Measurements from ENCODE around the gene RPP25L. TPM values are rescaled to one million over a fixed set of nuclear protein-coding genes. Genes with fewer than 3 reads are reported as not detected.
A peak's percentile ranks its signal among the peaks of the same experiment; 100 is the strongest.

The RPP25L gene
- total RNA-seq, 1 experiment from 2014 or later, result 40.3 TPM

- Histone ChIP-seq H3K27me3 (ENCODE audit: low read length) (no peaks in the 10 kb centered on the region), H2AFZ (ENCODE audit: low read length) (no peak overlapping the region), H3K9ac (ENCODE audit: low read length) (no peak overlapping the region), H3K4me2 (ENCODE audit: low read depth, low read length, poor library complexity, severe bottlenecking) (no peak overlapping the region), H4K20me1 (ENCODE audit: insufficient read depth, low read depth, low read length) (peaks cover 18% of the 10 kb centered on the region), H3K4me1 (ENCODE audit: low read length) (peaks cover 26% of the 10 kb centered on the region), H3K27ac (ENCODE audit: low read length) (no peak overlapping the region), H3K9me2 (replicated peaks; ENCODE audit: insufficient read depth, low read length) (no peaks in the 10 kb centered on the region), H3K36me3 (ENCODE audit: insufficient read depth, low read length) (peaks cover 10% of the 10 kb centered on the region; the same call in 1 of the 2 replicates), H3K79me2 (ENCODE audit: low read length) (peaks cover 22% of the 10 kb centered on the region), H3K9me3 (ENCODE audit: low read length) (no peaks in the 10 kb centered on the region), H3K4me3 (ENCODE audit: low read length) (no peak overlapping the region)
- DNase-seq, result no peak
Measured at GRCh38 chr9:34634551-34635248, 22.8 kb upstream of the RPP25L start.

GRCh38 chr9:34633851-34634550, 22.1 kb upstream of the RPP25L start:
- no peak overlapping the region for H3K9ac ChIP-seq (ENCODE audit: low read length)
- peak; percentile 89 for DNase-seq
- H3K36me3 ChIP-seq (ENCODE audit: insufficient read depth, low read length), result peaks cover 10% of the 10 kb centered on the region; the same call in 1 of the 2 replicates
- peaks cover 22% of the 10 kb centered on the region for H3K79me2 ChIP-seq (ENCODE audit: low read length)
- H3K4me2 ChIP-seq (ENCODE audit: low read depth, low read length, poor library complexity, severe bottlenecking), result no peak overlapping the region
- H3K9me3 ChIP-seq (ENCODE audit: low read length), result no peaks in the 10 kb centered on the region
- H3K4me1 ChIP-seq (ENCODE audit: low read length), result peaks cover 30% of the 10 kb centered on the region
- no peak overlapping the region for H3K27ac ChIP-seq (ENCODE audit: low read length)
- H3K4me3 ChIP-seq (ENCODE audit: low read length), result no peak overlapping the region
- no peaks in the 10 kb centered on the region for H3K9me2 ChIP-seq (replicated peaks; ENCODE audit: insufficient read depth, low read length)
- no peaks in the 10 kb centered on the region for H3K27me3 ChIP-seq (ENCODE audit: low read length)
- no peak overlapping the region for H2AFZ ChIP-seq (ENCODE audit: low read length)
- peaks cover 18% of the 10 kb centered on the region for H4K20me1 ChIP-seq (ENCODE audit: insufficient read depth, low read depth, low read length)

- no peaks in the 10 kb centered on the region for H3K27me3 ChIP-seq (ENCODE audit: low read length)
Measured at GRCh38 chr9:34633166-34633565, 21.3 kb upstream of the RPP25L start.

GRCh38 chr9:34630402-34631154, 18.7 kb upstream of the RPP25L start:
- 0 out of 2 replicates have a peak, but pooled peaks cover 4% of the 10 kb centered on the region for H3K27me3 ChIP-seq (ENCODE audit: low read length)
- H3K79me2 ChIP-seq (ENCODE audit: low read length), result peaks cover 4% of the 10 kb centered on the region; the same call in 1 of the 2 replicates
- no peak overlapping the region for H3K4me3 ChIP-seq (ENCODE audit: low read length)
- no peak overlapping the region for H2AFZ ChIP-seq (ENCODE audit: low read length)
- H3K9me3 ChIP-seq (ENCODE audit: low read length), result no peaks in the 10 kb centered on the region
- peaks cover 12% of the 10 kb centered on the region for H3K4me1 ChIP-seq (ENCODE audit: low read length)
- H4K20me1 ChIP-seq (ENCODE audit: insufficient read depth, low read depth, low read length), result peaks cover 13% of the 10 kb centered on the region
- peaks cover 6% of the 10 kb centered on the region; the same call in 1 of the 2 replicates for H3K36me3 ChIP-seq (ENCODE audit: insufficient read depth, low read length)
- no peak overlapping the region for H3K27ac ChIP-seq (ENCODE audit: low read length)
- DNase-seq, result peak; percentile 38
- no peaks in the 10 kb centered on the region for H3K9me2 ChIP-seq (replicated peaks; ENCODE audit: insufficient read depth, low read length)
- no peak overlapping the region for H3K9ac ChIP-seq (ENCODE audit: low read length)
- H3K4me2 ChIP-seq (ENCODE audit: low read depth, low read length, poor library complexity, severe bottlenecking), result no peak overlapping the region

More at GRCh38 chr9:34633166-34633565, 21.3 kb upstream of the RPP25L start:
- DNase-seq, result no peak
- Histone ChIP-seq H3K4me3 (ENCODE audit: low read length) (no peak overlapping the region), H3K9me2 (replicated peaks; ENCODE audit: insufficient read depth, low read length) (no peaks in the 10 kb centered on the region), H3K36me3 (ENCODE audit: insufficient read depth, low read length) (peaks cover 10% of the 10 kb centered on the region; the same call in 1 of the 2 replicates), H3K9me3 (ENCODE audit: low read length) (no peaks in the 10 kb centered on the region), H4K20me1 (ENCODE audit: insufficient read depth, low read depth, low read length) (peaks cover 18% of the 10 kb centered on the region), H3K4me2 (ENCODE audit: low read depth, low read length, poor library complexity, severe bottlenecking) (no peak overlapping the region), H2AFZ (ENCODE audit: low read length) (no peak overlapping the region), H3K27ac (ENCODE audit: low read length) (no peak overlapping the region), H3K79me2 (ENCODE audit: low read length) (peaks cover 22% of the 10 kb centered on the region), H3K9ac (ENCODE audit: low read length) (no peak overlapping the region), H3K4me1 (ENCODE audit: low read length) (peaks cover 27% of the 10 kb centered on the region)

- Histone ChIP-seq H3K9ac (ENCODE audit: low read length) (no peak overlapping the region), H3K27me3 (ENCODE audit: low read length) (0 out of 2 replicates have a peak, but pooled peaks cover 4% of the 10 kb centered on the region), H3K4me1 (ENCODE audit: low read length) (peaks cover 7% of the 10 kb centered on the region), H3K9me2 (replicated peaks; ENCODE audit: insufficient read depth, low read length) (no peaks in the 10 kb centered on the region), H3K36me3 (ENCODE audit: insufficient read depth, low read length) (no peaks in the 10 kb centered on the region), H3K27ac (ENCODE audit: low read length) (no peak overlapping the region), H4K20me1 (ENCODE audit: insufficient read depth, low read depth, low read length) (0 out of 2 replicates have a peak, but pooled peaks cover 3% of the 10 kb centered on the region), H3K9me3 (ENCODE audit: low read length) (no peaks in the 10 kb centered on the region), H2AFZ (ENCODE audit: low read length) (no peak overlapping the region), H3K4me3 (ENCODE audit: low read length) (no peak overlapping the region; the same call in 1 of the 2 replicates), H3K79me2 (ENCODE audit: low read length) (no peaks in the 10 kb centered on the region), H3K4me2 (ENCODE audit: low read depth, low read length, poor library complexity, severe bottlenecking) (no peak overlapping the region)
- DNase-seq, result peak; percentile 38
Measured at GRCh38 chr9:34629491-34629808, 17.6 kb upstream of the RPP25L start.

- Histone ChIP-seq H3K27me3 (ENCODE audit: low read length) (0 out of 2 replicates have a peak, but pooled peaks cover 4% of the 10 kb centered on the region), H3K4me1 (ENCODE audit: low read length) (peaks cover 7% of the 10 kb centered on the region), H3K9me2 (replicated peaks; ENCODE audit: insufficient read depth, low read length) (no peaks in the 10 kb centered on the region), H3K4me3 (ENCODE audit: low read length) (peak within 1 kb of the TSS; percentile 16; the same call in 1 of the 2 replicates), H3K27ac (ENCODE audit: low read length) (no peak within 1 kb of the TSS), H3K9me3 (ENCODE audit: low read length) (no peaks in the 10 kb centered on the region), H2AFZ (ENCODE audit: low read length) (no peak within 1 kb of the TSS), H4K20me1 (ENCODE audit: insufficient read depth, low read depth, low read length) (0 out of 2 replicates have a peak, but pooled peaks cover 3% of the 10 kb centered on the region), H3K4me2 (ENCODE audit: low read depth, low read length, poor library complexity, severe bottlenecking) (peak within 1 kb of the TSS; percentile 38), H3K9ac (ENCODE audit: low read length) (no peak within 1 kb of the TSS), H3K79me2 (ENCODE audit: low read length) (no peaks in the 10 kb centered on the region), H3K36me3 (ENCODE audit: insufficient read depth, low read length) (no peaks in the 10 kb centered on the region)
- DNase-seq, result peak; percentile 37
Measured at GRCh38 chr9:34628656-34629490, 17.0 kb upstream of the RPP25L start, which contains the start of gene ARID3C. Gene ARID3C (minus strand): TSS chr9:34629066. CDS start chr9:34628014, 1,052 bp downstream.

GRCh38 chr9:34627716-34628655, 16.1 kb upstream of the RPP25L start:
- no peak overlapping the region for H3K27ac ChIP-seq (ENCODE audit: low read length)
- H3K9ac ChIP-seq (ENCODE audit: low read length), result no peak overlapping the region
- 0 out of 2 replicates have a peak, but pooled peaks cover 4% of the 10 kb centered on the region for H3K27me3 ChIP-seq (ENCODE audit: low read length)
- no peaks in the 10 kb centered on the region for H3K9me3 ChIP-seq (ENCODE audit: low read length)
- peak overlapping the region; percentile 38 for H3K4me2 ChIP-seq (ENCODE audit: low read depth, low read length, poor library complexity, severe bottlenecking)
- H3K4me3 ChIP-seq (ENCODE audit: low read length), result peak overlapping the region; percentile 16; the same call in 1 of the 2 replicates
- no peak for DNase-seq
- no peak overlapping the region for H2AFZ ChIP-seq (ENCODE audit: low read length)
- H3K79me2 ChIP-seq (ENCODE audit: low read length), result no peaks in the 10 kb centered on the region
- 0 out of 2 replicates have a peak, but pooled peaks cover 3% of the 10 kb centered on the region for H4K20me1 ChIP-seq (ENCODE audit: insufficient read depth, low read depth, low read length)
- no peaks in the 10 kb centered on the region for H3K9me2 ChIP-seq (replicated peaks; ENCODE audit: insufficient read depth, low read length)
- peaks cover 7% of the 10 kb centered on the region for H3K4me1 ChIP-seq (ENCODE audit: low read length)
- no peaks in the 10 kb centered on the region for H3K36me3 ChIP-seq (ENCODE audit: insufficient read depth, low read length)

Measured in Karpas-422 (cell line).